GM19025 (cell line): ENCODE results near the gene CCDC80.
"Not testable (repeated sequence)": the region's sequence is repeated elsewhere in the genome, so short reads cannot be mapped to it uniquely, and the experiment has no call there.

Source experiments
- ATAC-seq: cut with Tn5 transposase; IDR thresholded peaks from one replicate; pipeline ENCODE4 v1.9.1; 2021; ENCODE audit warnings: mild to moderate bottlenecking, low read depth, moderate library complexity; ENCODE audit not compliant: unreplicated experiment

CCDC80 gene

DNA sequence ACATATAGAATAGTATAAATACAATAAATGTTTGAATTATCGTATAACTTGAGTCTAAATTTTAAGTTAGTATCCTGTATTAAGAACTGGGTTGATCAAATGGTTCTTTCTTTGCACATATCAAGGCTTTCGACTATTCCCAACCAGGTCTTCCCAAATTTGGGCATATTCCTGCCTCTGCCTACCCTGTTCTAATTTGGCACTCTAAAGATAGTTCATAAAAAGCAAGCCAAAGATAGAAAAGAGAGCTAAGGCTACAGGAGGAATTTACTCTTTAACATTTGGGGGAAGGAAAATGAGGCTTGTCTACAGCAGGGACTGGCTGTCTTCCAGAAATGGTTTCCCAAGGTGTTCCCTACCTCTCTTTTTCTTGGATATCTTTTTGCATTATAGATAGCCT is 43.0 kb downstream of the CCDC80 start:
- ATAC-seq: no peak

DNA sequence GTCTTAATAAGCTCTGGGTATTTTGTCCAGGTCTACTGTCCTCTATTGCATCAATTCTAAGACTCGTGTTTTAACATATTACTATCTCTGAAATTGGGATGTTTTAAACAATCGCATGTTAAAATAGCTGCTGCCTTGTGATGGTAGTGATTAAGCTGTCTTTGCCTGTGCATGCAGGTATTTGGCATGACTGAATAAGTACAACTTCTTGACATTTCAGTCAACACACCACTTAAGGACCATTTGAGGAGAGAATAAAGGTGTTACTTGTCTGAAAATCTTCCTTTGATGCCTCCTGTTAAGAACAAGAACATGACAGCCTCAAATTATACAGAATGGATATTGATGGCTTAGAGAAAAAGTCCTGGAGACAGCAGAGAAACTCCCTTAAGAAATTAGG is 46.1 kb downstream of the CCDC80 start:
- no peak for ATAC-seq

DNA sequence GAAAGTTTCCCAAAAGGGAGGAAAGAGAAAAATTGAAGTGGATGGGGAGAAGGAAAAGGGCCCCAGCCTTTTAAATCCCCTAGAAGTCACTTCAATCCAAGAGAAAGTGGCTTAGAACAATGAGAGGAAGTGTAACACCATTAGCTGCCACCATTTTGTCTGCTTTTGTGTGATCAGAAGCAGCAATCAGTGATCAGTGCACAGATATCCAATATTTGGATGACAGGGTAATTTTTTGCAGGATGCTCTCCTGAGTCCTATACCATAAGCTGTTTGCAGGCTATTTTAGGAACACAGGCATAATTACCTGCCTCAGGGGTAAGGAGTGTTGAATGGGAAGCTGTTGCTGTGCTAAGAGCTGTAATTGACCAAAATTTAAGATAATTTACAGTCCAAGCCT is 47.7 kb downstream of the CCDC80 start:
- no peak for ATAC-seq

DNA sequence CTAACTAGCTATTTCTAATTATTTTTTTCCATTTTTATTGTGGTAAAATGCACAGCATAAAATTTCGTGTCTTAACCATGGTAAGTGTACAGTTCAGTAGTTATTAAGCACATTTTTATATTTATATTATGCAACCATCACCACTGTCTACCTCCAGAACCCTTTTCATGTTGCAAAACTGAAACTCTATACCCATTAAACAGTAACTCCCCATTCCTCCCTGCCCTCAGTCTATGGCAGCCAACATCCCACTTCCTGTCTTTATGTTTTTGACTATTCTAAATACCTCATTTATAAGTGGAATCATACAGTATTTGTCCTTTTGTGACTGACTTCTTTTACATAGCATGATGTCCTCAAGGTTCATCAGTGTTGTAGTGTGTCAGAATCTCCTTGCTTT is 53.6 kb downstream of the CCDC80 start:
- ATAC-seq: no peak

DNA sequence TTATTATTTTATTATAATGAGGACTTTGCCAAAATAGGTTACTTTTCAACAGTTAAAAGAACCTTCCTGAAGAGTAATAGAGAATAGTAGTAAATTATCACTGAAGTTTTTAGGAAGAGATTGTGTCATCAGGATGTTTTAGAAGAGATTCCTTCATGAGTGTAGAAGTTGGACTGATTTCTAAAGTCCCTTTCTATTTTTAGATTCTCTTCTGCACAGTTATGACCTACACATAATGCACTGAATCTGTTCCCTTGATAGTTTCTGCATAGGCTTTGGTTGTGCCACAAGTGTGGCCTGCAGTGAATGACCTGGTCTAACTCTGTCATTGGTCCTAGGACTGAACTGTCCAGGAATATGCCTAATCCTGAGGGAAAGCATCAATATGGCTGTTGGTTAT is 55.2 kb downstream of the CCDC80 start:
- ATAC-seq: no peak

DNA sequence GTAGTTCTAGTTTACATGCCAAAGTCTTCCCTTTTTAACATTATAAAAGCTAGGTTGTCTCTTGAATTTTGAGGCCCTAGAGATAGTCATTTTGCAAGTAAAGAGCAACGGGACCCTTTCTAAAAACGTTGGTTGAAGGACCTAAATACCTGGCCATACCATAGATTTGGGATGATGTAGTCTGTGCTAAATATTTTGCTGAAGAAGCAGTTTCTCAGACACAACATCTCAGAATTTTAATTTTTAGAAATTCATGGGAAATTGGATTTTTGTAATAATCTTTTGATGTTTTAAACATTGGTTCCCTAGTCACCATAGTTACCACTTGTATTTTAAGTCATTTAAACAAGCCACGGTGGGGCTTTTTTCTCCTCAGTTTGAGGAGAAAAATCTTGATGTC is 57.8 kb downstream of the CCDC80 start:
- no peak for ATAC-seq

DNA sequence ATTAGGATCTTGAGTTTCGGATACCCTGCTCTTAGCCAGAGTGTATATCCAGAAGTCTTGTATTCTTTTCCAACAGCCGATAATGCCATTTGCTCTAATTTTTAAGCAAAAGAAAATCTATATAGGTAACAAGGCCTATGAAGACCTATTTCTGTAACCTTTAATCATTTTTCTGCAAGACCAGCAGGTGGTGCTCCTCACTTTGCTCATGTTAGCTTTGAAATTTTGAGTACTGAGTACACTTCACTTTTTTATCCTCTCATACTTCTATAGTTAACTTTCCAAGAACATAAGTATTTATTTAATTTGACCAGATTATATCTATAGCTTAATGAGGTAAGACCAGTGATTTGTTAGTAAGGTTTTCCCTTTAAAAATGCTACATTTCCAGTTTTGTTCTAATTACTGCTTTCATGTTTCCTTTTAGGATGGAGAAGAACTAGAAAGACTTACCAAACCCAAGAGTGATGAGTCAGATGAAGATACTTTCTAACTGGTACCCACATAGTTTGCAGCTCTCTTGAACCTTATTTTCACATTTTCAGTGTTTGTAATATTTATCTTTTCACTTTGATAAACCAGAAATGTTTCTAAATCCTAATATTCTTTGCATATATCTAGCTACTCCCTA is 58.6 kb downstream of the CCDC80 start:
- ATAC-seq: no peak

DNA sequence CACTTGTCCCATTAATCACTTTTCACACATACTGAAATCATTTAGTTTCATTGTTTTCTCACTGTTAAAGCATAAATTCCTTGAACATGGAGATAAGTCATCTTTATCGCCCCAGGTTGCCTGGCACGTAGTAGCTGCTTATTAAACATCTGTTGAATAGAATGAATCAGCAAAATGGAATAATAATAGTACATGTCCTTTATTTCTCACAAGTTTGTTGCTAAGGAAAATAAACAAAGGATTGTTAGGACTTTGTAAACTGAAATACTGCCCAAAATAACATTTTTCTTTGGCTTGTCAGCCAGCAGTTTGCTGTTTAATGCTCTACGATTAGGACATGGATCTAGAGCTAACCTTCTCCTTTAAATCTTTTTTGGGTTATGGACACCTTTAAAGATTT is 61.2 kb downstream of the CCDC80 start:
- no peak for ATAC-seq

DNA sequence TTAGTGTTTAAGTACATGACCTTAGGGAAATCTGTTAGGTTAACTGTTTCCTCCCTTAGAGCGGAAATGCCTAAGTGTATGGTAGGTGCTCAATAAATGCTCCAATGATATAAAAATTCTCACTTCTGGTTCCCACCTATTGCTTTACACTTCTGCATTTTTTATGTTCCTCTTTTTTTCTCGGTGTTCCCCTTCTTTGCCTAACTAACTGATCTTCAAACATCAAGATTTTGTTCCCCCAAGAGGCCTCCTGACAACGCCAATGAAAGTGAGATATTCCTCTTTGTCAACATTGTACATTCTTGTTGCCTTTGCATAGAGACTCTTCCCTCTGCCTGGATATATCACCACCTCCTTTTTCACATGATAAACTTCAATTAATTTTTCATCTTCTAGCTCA is 61.7 kb downstream of the CCDC80 start:
- ATAC-seq: no peak

DNA sequence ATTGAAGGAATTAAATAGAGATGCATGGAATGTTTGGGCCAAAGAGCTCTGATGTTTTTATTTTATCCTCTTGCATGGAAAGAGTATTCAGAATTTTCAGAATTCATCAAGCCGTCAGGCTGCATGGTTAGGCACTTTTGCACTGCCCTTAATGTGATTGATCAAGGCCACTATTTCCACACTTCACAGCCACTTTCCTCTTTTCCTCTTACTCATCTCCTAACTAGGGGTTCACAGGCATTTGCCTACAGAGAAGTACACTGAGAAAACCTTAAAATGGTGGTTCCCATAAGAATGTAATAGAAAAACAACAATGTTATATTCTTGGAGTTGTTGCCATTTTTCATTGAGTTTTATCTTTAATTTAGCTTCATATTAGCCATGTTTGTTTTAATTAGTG is 68.2 kb downstream of the CCDC80 start:
- ATAC-seq: no peak

DNA sequence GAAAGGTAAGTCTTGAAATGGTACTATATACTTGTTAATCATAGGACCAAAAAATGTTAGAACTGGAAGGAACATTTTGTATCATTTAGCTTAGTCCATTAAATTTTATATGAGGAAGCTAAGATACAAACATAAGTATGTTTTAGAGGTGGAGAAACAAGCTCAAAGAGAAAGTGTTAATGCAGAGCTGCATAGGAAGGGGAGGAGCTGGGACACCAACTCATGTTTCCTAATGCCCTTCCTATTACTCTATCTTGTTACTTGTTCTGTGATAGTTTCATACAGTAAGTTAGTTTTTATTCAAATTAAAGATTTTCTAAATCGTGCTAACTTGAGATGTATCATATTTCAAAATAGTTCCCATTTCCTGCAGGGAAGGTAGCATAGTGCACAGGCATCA is 71.7 kb downstream of the CCDC80 start:
- no peak for ATAC-seq

DNA sequence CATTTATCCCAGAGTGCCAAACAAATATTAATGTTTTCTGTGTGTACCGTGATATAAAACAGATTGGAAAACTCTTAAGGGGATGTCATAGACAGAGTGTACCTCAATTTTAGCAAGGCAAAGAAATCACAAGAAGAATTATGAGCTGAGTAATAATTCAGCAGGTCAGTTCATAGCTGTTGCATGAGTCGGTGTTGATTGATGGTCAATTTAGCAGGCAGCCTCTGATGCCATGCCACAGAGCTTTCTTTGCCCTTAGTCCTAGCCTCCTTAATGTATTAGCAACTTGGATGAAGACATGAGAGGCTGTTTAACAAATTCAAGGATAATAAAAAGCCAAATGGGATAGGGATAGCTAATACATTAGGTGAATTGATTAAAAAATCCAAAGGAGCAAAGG is 72.3 kb downstream of the CCDC80 start:
- no peak for ATAC-seq

DNA sequence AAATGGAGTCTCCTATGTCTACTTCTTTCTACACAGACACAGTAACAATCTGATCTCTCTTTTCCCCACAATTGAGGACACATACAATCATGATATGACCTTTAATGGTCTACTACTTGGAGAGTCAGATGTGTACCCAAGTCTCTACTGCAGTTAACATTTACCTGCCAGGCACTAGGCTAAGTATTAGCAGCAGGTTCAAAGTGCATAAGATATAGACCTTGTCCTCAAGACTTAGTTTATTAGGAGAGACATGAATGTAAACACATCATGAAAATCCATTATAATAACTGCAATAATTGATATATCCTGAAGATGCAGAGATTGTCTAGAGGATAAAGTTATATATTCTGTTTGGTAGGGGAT is 76.0 kb downstream of the CCDC80 start:
- no peak for ATAC-seq

DNA sequence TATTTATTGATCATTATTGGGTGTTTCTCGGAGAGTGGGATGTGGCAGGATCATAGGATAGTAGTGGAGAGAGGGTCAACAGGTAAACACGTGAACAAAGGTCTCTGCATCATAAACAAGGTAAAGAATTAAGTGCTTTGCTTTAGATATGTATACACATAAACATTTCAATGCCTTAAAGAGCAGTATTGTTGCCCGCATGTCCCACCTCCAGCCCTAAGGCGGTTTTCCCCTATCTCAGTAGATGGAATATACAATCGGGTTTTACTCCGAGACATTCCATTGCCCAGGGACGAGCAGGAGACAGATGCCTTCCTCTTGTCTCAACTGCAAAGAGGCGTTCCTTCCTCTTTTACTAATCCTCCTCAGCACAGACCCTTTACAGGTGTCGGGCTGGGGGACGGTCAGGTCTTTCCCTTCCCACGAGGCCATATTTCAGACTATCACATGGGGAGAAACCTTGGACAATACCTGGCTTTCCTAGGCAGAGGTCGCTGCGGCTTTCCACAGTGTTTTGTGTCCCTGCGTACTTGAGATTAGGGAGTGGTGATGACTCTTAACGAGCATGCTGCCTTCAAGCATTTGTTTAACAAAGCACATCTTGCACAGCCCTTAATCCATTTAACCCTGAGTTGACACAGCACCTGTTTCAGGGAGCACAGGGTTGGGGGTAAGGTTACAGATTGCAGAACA is 76.5 kb downstream of the CCDC80 start:
- ATAC-seq: not testable (repeated sequence)

DNA sequence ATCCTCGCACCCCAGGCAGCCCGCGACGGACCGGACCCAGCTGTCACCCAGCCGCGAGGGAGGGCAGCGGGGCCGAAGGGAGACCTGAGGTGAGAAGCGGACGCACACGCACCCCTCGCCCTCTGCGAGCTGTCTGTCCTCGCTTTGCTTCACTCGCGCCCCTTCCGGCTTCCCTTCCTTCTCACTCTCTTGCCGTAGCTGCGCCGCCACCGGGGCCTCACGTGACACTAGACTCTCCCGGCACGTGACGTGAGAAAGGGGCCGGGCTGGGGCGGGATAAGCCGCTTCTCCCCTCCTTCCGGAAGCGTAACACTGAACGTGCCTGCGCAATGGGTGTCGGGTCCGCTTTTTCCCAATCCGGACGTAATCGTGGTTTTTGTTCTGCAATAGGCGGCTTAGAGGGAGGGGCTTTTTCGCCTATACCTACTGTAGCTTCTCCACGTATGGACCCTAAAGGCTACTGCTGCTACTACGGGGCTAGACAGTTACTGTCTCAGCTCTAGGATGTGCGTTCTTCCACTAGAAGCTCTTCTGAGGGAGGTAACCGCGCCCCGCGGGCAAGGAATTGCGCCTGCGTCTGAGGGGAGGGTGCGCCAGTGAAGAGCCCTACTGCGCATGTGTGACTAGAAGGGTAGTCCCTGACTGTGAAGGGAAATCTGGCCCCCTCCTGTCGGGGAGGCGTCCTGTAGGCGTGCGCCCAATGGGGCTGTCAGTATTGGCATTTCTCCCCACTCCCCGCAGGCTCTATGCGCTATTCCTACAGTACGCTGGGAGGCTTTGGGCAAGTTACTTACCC is 79.0 kb downstream of the CCDC80 start, which contains the start of the genes ATG3 and SLC35A5:
ATG3 (minus strand) TSS at position 229 of the 796 bp plus-strand sequence. CDS start 434 bp downstream, outside the sequence.
SLC35A5 (plus strand) TSS at position 312 of the 796 bp plus-strand sequence. CDS start 1,359 bp downstream, outside the sequence.
- peak; percentile 78 for ATAC-seq

DNA sequence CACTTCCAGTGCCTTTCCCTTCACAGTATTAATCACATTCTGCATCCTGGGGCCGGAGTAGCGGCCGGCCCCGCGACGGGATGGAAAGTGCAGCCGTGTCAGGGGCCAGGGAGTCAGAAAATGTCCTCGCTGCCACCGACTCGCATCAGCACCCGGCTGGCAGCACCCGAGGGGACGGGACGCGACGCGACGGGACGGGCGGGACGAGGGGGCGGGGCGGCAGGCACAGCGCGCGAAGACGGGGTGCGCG is 79.5 kb downstream of the CCDC80 start:
- peak; percentile 41 for ATAC-seq

DNA sequence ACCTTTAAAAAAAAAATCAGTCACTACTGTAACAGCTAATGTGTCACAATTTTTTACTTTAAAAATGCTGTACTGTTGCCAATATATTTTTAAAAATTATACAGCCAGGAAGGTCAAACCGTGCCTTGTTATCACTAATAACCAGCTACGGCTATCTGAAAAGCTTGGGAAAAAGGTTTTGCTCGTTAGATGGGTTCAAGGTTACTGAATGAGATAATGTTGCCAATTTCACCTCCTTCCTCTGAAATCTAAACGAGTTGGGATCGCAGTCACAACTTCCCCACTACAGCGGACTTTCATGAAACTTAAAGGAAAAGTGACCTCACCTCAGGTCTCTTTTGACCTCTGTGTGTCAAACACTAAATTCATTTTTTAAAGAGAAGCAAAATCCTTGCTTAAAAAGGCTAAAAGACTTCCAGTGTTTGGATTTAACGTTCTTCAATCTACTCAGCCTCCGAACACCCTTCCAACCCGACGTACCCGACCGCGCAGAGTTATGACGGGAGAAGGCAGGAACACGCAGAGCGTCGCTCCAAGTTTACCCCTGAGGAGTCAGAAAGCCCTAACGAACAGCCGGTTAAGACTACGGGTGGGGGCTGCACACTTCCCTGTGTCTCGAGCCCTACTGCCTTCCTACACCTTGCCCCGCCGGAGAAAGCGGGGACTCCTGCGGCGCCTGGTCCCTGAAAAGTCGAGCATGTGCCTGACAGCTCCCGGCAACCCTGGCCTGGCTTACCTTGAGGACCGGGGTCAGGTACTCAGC is 80.0 kb downstream of the CCDC80 start:
- peak; percentile 8 for ATAC-seq

DNA sequence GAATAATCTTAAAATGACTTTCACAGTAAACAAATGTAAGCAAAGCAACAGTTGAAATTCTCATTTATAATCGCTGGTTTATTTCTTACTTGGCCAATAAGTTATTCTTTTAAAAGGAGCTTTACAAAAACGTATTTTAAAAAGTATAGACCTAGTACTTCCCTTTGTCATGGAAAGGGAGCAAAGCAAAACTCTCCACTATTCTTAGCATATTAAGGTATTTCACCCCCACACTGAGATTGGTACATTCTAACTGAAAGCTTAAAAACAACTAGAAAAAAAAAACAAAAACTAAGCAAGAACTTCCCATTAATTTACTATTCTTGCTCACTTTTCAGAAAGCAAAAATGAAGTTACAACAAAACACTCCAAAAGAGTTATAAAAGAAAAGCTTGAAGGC is 80.6 kb downstream of the CCDC80 start:
- ATAC-seq: no peak

DNA sequence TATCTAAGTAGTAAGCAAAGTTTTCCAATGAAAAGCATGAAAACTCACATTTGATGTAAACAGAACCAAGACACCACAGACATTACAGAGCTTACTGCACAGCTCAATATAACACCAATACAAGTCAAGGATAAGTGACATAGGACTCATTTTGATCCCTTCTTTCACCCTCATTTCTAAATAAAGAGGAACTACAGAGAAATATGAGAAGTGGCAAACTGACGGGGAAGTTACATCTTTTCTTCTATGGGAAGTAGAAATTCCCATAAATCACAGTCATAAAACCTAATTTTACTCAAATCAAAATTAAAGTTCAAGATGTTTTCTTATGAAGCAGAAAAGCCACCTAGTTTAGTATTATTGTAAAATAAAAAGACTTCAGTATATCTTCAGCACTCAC is 83.0 kb downstream of the CCDC80 start:
- ATAC-seq: no peak

DNA sequence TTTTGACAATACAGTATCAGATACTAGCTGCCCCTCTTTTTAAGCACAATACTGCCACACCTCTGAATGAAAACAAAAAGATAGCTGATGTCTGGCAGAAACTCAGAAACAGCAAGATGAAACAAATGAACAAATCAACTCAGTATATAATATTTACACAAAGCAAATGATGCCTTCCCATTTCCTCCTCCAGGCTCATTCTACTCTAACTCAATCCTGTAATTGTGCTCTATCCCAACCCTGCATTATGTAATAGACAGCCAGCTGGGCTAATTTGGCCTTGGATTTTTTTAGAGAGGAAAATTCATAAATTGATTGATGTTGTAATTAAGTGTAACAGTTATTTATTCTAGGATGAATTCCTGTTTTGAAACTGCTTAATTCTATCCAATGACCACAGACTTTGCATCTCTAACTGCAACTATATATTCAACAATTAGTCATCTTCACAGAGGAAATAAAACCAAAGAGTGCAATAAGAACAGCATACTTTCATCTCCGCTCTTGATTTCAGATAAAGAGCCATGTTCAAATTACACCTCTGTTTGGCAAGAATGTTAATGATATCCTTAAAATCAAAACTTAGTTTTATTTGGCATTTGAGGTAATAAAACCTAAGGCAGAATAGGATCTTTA is 85.3 kb downstream of the CCDC80 start:
- no peak for ATAC-seq

DNA sequence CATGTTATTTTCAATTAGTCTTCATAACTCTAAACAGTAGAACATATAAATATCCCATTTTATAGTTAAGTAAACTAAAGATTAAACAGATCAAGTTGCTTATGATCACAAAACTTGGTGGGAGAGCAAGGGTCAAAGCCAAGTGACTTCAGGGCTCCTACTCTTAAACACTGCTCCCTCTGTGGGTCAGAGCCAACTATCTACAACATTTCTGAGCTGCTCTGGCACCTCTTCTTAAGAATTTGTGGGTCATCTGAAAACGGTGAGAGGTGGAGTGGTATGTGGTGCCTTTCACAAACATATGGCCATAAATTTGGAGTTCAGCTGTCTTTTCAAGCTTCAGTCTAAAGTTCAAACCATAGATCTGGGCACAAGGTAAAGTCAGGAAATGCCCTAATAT is 90.1 kb downstream of the CCDC80 start:
- no peak for ATAC-seq
